GM12801 (cell line): ENCODE measurements around the gene ALDH1L1.

Experiments used
- CTCF ChIP-seq: IDR thresholded peaks from one replicate; pipeline ENCODE4 v1.5.1; 2011; ENCODE audit warnings: control low read depth; ENCODE audit not compliant: insufficient read length; ENCODE audit errors: extremely low read depth

Gene ALDH1L1

GRCh38 chr3:126081618-126082361 lies 98.6 kb downstream of the ALDH1L1 start:
- TF ChIP-seq CTCF, result no peak

DNA sequence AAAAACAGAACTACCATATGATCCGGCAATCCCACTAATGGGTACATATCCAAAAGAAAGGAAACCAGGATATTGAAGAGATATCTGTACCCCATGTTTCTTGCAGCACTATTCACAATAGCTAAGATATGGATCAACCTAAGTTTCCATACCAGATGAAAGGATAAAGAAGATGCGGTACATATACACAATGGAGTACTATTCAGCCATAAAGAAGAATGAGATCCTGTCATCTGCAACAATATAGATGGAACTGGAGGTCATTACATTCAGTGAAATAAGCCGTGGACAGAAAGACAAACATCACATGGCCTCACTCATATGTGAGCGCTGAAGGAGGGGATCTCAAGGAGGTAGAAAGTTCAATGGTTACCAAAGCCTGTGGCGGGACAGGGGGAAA lies 99.4 kb downstream of the ALDH1L1 start:
- no peak for TF ChIP-seq CTCF

GRCh38 chr3:126078866-126079265 lies 101.5 kb downstream of the ALDH1L1 start:
- TF ChIP-seq CTCF, result no peak

GRCh38 chr3:126077754-126078153 lies 102.6 kb downstream of the ALDH1L1 start:
- no peak for TF ChIP-seq CTCF

DNA sequence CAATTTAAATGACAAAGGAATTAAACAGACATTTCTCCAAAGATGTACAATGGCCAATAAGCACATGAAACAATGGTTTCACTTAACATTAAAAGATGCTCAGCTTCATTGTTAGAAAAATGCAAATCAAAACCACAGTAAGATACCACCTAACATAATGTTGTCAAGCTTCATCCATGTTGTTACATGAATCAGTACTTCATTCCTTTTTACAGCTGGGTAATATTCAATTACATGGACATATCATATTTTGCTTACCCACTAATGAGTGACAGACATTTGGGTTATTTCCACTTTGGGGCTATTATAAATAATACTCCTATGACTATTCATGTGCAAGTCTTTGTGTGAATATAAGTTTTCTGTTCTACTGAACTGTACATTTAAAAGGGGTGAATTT lies 104.2 kb downstream of the ALDH1L1 start:
- TF ChIP-seq CTCF, result no peak

DNA sequence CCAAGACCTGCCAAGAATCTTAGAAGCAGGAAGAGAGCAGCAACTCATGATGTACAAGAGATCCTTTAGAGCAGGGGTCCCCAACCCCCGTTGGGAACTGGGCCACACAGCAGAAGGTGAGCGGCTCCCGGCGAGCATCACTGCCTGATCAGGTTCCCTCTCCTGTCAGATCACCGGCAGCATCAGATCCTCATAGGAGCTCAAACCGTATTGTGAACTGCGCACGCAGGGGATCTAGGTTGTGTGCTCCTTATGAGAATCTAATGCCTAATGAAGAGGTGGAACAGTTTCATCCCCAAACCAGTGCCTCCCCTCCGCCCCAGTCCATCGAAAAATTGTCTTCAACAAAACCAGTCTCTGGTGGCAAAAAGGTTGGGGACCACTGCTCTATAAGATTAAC lies 110.2 kb downstream of the ALDH1L1 start:
- no peak for TF ChIP-seq CTCF

- no peak for TF ChIP-seq CTCF
These were observed 112.4 kb downstream of the ALDH1L1 start for GRCh38 chr3:126067959-126068358.
